Hematopoietic multipotent progenitor cell treated with erythropoietin and hydrocortisone succinate and interleukin-3 and kit ligand, for 6 days (in vitro differentiated cells): ENCODE data around the gene DENND10.
"Not testable (repeated sequence)": the region's sequence is repeated elsewhere in the genome, so short reads cannot be mapped to it uniquely, and the experiment has no call there.

Source experiments
- DNase-seq: peaks from one replicate; pipeline ENCODE4 v3.0.0-alpha.2; 2015

DENND10 gene

DNA sequence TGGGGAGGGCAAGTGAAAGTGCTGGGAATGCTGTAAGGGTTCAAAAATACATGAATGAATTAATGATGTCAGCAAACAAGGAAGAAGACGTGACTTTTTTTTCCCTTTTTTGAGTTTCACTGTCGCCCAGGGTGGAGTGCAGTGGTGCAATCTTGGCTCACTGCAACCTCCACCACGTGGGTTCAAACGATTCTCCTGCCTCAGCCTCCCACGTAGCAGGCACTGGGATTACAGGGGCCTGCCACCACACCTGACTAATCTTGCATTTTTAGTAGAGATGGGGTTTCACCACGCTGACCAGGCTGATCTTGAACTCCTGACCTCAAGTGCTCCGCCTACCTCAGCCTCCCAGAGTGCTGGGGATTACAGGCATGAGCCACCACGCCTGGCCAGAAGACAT lies 30.0 kb downstream of the DENND10 start:
- no peak for DNase-seq

- DNase-seq, result peak; percentile 80
Measured at GRCh38 chr10:119135513-119135881, 31.6 kb downstream of the DENND10 start.

- no peak for DNase-seq
Measured at GRCh38 chr10:119136084-119136483, 32.2 kb downstream of the DENND10 start.

DNA sequence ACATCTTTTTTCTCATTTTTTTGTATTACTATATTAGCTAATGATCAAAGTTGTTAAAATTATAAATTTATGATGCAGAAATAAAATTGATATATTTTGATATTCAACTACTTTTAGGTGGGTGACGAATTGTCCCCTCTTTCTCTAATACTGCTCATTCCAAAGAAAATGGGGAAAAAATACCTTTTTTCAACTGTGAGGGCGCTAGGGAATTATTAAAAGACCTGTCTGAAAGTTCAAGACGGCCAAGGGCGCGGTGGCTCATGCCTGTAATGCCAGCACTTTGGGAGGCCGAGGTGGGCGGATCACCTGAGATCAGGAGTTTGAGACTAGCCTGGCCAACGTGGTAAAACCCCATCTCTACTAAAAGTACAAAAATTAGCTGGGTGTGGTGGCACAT lies 34.0 kb downstream of the DENND10 start:
- peak; percentile 30 for DNase-seq

- peak; percentile 63 for DNase-seq
Measured at GRCh38 chr10:119138346-119139306, 34.7 kb downstream of the DENND10 start.

- DNase-seq, result peak; percentile 84
Measured at GRCh38 chr10:119139464-119140067, 35.7 kb downstream of the DENND10 start.

DNA sequence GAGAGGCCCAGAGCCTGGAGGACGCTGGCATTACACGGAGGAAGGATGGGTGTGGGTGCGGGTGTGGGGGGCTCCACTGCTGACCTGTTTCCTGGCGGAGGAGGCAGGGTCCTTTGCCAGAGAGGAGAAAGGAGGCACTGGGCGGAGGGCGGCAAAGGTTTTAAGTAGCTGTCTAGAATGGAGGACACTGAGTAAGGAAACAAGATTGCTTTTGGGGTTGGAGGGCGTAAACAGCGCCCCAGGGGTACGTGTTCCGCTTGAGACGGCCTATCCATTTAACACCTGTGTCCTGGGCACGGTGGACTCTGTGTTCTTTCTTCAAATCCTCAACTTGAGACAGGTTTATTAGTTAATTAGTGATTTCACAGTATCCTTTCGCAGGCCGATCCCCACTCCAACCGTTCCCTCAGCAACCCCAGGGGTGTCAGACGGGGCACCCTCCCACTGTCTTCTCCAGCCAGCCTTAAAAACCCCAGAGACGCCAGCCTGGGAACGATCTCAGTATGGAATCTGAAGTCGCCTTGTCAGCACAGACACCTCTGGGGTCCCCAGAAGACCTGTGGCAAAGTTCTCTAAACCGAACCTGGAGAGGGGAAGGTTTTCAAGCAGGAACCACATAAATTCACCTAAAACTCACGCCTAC lies 36.8 kb downstream of the DENND10 start:
- DNase-seq, result no peak

GRCh38 chr10:119143657-119144056 lies 39.7 kb downstream of the DENND10 start:
- no peak for DNase-seq

- no peak for DNase-seq
Measured at GRCh38 chr10:119149157-119149556, 45.2 kb downstream of the DENND10 start.

GRCh38 chr10:119149729-119150128 lies 45.8 kb downstream of the DENND10 start:
- peak; percentile 50 for DNase-seq

- DNase-seq, result not testable (repeated sequence)
Measured at GRCh38 chr10:119151601-119152000, 47.7 kb downstream of the DENND10 start.

DNA sequence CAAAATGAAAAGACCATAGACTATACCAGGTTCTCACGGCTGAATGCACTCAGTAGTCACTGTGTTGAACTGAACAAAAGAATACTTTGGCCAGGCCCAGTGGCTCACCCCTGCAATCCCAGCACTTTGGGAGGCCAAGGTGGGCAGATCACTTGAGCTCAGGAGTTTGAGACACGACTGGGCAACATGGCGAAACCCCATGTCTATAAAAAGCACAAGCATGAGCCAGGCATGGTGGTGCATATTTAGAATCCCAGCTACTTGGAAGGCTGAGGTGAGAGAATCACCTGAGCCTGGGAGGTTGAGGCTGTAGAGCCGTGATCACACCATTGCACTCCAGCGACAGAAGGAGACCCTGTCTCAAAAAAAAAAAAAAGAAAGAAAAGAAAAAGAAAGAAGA lies 49.1 kb downstream of the DENND10 start:
- DNase-seq, result no peak

DNA sequence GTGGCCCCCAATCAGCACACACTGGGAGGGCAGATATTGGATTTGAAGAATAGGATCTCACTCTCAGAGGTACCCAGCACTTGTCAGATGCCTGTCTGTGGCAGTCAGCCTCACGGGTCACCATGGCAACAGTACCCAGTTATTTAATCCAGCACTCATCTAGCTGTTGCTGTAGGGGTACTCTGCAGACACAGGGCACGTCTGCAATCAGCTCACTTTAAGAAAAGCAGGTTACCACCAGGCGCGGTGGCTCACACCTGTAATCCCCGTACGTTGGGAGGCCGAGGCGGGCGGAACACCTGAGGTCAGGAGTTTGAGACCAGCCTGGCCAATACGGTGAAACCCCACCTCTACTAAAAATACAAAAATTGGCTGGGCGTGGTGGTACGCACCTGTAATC lies 49.7 kb downstream of the DENND10 start:
- no peak for DNase-seq

- DNase-seq, result no peak
Measured at GRCh38 chr10:119159332-119159731, 55.4 kb downstream of the DENND10 start.

GRCh38 chr10:119161680-119162451 lies 58.0 kb downstream of the DENND10 start:
- no peak for DNase-seq

DNA sequence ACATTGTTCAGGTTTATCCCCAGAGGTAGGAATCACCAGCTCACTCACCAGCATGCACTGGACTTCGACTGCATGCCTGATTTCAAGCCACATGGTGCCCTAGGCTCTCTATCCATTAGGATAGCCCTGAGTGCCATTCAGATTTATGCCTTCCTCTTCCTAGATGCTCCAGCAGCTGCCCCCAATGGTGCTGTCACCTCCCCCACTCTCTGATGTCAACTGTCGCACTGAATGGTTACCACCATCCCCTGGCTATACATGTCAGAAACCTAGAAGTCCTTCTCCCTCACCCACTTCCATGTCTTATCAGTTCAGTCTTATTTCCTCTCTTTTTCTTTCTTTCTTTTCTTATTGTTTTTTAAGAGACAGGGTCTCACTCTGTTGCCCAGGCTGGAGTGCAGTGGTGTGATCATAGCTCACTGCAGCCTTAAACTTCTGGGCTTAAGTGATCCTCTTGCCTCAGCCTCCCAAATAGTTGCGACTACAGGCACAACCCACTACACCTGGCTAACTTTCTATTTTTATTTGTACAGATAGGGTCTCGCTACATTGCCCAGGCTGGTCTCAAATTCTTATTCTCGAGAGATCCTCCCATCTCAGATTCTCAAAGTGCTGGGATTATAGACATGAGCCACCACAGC lies 58.7 kb downstream of the DENND10 start:
- no peak for DNase-seq

GRCh38 chr10:119165171-119166117 lies 61.5 kb downstream of the DENND10 start, which contains the start of gene SFXN4:
Gene SFXN4 (minus strand): TSS chr10:119165714. CDS start chr10:119165647, 67 bp downstream.
- peak; percentile 89 for DNase-seq

- DNase-seq, result no peak
Measured at GRCh38 chr10:119166118-119166500, 62.2 kb downstream of the DENND10 start.

DNA sequence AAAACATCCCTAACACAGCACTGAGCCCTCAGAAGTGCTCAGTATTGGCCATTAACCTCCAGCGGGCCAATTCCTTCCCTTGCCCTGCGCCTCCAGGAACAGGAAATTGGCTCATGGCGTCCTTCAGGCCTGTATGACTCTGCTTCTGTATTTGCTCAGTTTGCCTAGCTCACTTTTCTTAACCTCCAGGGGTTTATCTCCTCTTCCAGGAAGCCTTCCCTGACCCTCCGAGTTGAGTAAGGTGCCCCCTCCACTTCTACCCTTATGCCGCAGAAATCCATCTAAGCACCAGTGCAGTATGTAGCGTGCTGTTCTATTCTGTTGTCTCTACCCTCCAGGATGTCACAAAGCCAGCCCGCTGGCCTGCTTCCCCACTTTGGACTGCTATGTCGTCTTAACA lies 62.7 kb downstream of the DENND10 start:
- peak; percentile 41 for DNase-seq

GRCh38 chr10:119167041-119167440 lies 63.1 kb downstream of the DENND10 start:
- DNase-seq, result no peak

DNA sequence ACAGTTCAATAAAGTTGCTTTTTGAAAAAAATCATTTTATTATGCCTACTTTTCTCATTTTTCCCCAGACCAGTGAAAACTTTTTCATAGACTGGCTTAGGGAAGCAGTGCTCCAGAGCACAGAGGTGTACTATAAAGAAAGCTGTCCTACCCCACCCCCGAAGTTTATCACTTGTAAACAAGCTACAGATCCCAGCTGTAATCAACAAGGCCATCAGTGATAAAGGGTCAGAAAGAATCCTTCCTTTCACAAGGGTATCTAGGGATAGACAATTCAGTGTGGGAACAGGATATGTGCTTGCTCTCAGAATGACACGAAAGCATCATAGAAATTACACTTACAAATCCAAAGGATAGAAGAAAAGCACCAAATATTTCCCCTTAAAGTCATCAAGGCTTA lies 70.2 kb downstream of the DENND10 start:
- DNase-seq, result no peak
